ENCODE results near the gene PCDHB3.
A peak's percentile ranks its signal among the peaks of the same experiment; 100 is the strongest.
"Not testable (repeated sequence)": the region's sequence is repeated elsewhere in the genome, so short reads cannot be mapped to it uniquely, and the experiment has no call there.

The PCDHB3 gene

GRCh38 chr5:141121563-141121962 lies 21.3 kb downstream of the PCDHB3 start, which contains the start of gene PCDHB4:
Gene PCDHB4, plus strand, starts transcription at chr5:141121818. Its CDS starts 181 bp downstream, at chr5:141121999.
- ChIA-PET CTCF (interaction anchor here (0.5 kb wide), 1 partner anchor 21 kb away, joined by 3 read pairs; no protein-coding TSS in a partner anchor), POLR2A (ENCODE audit: low non-redundant PET) (no interaction called here)
- H3K27ac ChIP-seq: no peak within 1 kb of the TSS
- DNase-seq (ENCODE audit: low spot score): no peak
- TF ChIP-seq, protein P1, sequence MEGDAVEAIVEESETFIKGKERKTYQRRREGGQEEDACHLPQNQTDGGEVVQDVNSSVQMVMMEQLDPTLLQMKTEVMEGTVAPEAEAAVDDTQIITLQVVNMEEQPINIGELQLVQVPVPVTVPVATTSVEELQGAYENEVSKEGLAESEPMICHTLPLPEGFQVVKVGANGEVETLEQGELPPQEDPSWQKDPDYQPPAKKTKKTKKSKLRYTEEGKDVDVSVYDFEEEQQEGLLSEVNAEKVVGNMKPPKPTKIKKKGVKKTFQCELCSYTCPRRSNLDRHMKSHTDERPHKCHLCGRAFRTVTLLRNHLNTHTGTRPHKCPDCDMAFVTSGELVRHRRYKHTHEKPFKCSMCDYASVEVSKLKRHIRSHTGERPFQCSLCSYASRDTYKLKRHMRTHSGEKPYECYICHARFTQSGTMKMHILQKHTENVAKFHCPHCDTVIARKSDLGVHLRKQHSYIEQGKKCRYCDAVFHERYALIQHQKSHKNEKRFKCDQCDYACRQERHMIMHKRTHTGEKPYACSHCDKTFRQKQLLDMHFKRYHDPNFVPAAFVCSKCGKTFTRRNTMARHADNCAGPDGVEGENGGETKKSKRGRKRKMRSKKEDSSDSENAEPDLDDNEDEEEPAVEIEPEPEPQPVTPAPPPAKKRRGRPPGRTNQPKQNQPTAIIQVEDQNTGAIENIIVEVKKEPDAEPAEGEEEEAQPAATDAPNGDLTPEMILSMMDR (conservative IDR thresholded peaks at IDR 0.05; ENCODE audit: low read depth): no peak

DNA sequence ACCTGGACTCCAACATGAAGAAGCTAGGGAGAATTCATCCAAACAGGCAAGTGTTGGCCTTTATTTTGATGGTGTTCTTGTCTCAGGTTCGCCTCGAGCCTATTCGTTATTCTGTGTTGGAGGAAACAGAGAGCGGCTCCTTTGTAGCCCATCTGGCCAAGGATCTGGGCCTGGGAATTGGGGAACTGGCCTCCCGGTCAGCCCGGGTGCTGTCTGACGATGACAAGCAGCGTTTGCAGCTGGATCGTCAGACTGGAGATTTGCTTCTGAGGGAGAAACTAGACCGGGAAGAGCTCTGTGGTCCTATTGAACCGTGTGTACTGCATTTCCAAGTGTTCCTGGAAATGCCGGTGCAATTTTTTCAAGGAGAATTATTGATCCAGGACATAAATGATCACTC lies 21.7 kb downstream of the PCDHB3 start:
- DNase-seq (ENCODE audit: low spot score): no peak
- H3K27ac ChIP-seq: no peak overlapping the region
- CTCF ChIA-PET: no interaction called here
- TF ChIP-seq, protein P1 (conservative IDR thresholded peaks at IDR 0.05; ENCODE audit: low read depth): no peak
- POLR2A ChIA-PET (ENCODE audit: low non-redundant PET): no interaction called here

DNA sequence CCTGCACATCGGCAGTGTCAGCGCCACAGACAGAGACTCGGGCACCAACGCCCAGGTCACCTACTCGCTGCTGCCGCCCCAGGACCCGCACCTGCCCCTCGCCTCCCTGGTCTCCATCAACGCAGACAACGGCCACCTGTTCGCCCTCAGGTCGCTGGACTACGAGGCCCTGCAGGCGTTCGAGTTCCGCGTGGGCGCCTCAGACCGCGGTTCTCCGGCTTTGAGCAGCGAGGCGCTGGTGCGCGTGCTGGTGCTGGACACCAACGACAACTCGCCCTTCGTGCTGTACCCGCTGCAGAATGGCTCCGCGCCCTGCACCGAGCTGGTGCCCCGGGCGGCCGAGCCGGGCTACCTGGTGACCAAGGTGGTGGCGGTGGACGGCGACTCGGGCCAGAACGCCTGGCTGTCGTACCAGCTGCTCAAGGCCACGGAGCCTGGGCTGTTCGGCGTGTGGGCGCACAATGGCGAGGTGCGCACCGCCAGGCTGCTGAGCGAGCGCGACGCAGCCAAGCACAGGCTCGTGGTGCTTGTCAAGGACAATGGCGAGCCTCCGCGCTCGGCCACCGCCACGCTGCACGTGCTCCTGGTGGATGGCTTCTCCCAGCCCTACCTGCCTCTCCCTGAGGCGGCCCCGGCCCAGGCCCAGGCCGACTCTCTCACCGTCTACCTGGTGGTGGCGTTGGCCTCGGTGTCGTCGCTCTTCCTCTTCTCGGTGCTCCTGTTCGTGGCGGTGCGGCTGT lies 23.3 kb downstream of the PCDHB3 start:
- DNase-seq (ENCODE audit: low spot score); CTCF ChIA-PET; POLR2A ChIA-PET (ENCODE audit: low non-redundant PET); H3K27ac ChIP-seq: not testable (repeated sequence)

DNA sequence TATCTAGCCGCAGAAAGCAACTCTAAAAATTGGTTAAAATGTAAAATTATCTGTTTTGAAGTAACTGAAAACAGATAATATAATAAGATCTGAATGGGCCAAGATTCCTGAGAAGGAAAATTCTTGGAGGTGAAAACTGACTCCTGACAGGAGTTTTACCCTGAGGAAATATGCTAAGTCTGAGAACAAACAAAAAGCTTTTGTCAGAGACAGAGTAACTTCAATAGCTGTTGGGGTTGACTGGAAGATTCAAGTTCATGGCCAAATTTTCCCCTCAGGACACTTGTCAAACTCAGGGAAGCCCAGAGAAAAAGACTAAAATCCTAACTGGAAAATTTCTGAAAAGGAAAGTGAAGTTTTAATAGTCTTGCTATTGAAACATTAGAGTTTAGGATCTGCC lies 27.0 kb downstream of the PCDHB3 start:
- H3K27ac ChIP-seq: no peak overlapping the region
- DNase-seq (ENCODE audit: low spot score): no peak
- CTCF ChIA-PET: interaction anchor here (0.6 to 0.9 kb wide), 2 partner anchors 96 to 253 kb away, joined by 4 to 8 read pairs; partner anchors contain the start of gene PCDHB14
- POLR2A ChIA-PET (ENCODE audit: low non-redundant PET): no interaction called here
- TF ChIP-seq, protein P1 (conservative IDR thresholded peaks at IDR 0.05; ENCODE audit: low read depth): no peak

- ChIA-PET CTCF (interaction anchor here (0.6 to 0.7 kb wide), 2 partner anchors 52 to 309 kb away, joined by 3 read pairs; no protein-coding TSS in a partner anchor), POLR2A (ENCODE audit: low non-redundant PET) (no interaction called here)
- H3K27ac ChIP-seq: no peak within 1 kb of the TSS
- TF ChIP-seq, protein P1 (conservative IDR thresholded peaks at IDR 0.05; ENCODE audit: low read depth): peak; percentile 63
- no peak for DNase-seq (ENCODE audit: low spot score)
These were observed 34.9 kb downstream of the PCDHB3 start, which contains the start of gene PCDHB5 for GRCh38 chr5:141135030-141135717. Gene PCDHB5, plus strand, starts transcription at chr5:141135206. Its CDS starts 229 bp downstream, at chr5:141135435.

DNA sequence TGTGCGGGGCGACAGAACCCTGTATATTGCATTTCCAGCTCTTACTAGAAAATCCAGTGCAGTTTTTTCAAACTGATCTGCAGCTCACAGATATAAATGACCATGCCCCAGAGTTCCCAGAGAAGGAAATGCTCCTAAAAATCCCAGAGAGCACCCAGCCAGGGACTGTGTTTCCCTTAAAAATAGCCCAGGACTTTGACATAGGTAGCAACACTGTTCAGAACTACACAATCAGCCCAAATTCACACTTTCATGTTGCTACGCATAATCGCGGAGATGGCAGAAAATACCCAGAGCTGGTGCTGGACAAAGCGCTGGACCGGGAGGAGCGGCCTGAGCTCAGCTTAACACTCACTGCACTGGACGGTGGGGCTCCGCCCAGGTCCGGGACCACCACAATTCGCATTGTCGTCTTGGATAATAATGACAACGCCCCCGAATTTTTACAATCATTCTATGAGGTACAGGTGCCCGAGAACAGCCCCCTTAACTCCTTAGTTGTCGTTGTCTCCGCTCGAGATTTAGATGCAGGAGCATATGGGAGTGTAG lies 35.5 kb downstream of the PCDHB3 start:
- no peak for DNase-seq (ENCODE audit: low spot score)
- POLR2A ChIA-PET (ENCODE audit: low non-redundant PET): no interaction called here
- no peak overlapping the region for H3K27ac ChIP-seq
- TF ChIP-seq, protein P1 (conservative IDR thresholded peaks at IDR 0.05; ENCODE audit: low read depth): no peak
- CTCF ChIA-PET: interaction anchor here (0.7 kb wide), 1 partner anchor 52 kb away, joined by 3 read pairs; no protein-coding TSS in a partner anchor

GRCh38 chr5:141137346-141137745 lies 37.1 kb downstream of the PCDHB3 start:
- H3K27ac ChIP-seq; DNase-seq (ENCODE audit: low spot score); CTCF ChIA-PET; POLR2A ChIA-PET (ENCODE audit: low non-redundant PET): not testable (repeated sequence)

Data from RWPE1 (cell line).